Fibroblast of the aortic adventitia (primary cell): ENCODE results near the gene SCAF4. TPM values are rescaled to one million over a fixed set of nuclear protein-coding genes. Genes with fewer than 3 reads are reported as not detected.
"Not testable (repeated sequence)": the region's sequence is repeated elsewhere in the genome, so short reads cannot be mapped to it uniquely, and the experiment has no call there.

Source experiments
- DNase-seq: peaks from one replicate; pipeline ENCODE4 v3.0.0-alpha.2; 2010; ENCODE audit warnings: low read depth
- H3K4me3 ChIP-seq: 2 replicates; pipeline ENCODE4 v1.5.1; 2011; ENCODE audit warnings: low read depth, mild to moderate bottlenecking, control low read depth, low read length, moderate library complexity
- total RNA-seq: library from RNA; depleted of rRNA; stranded (reverse); fragments of >200 nt; gene quantifications from 2 replicates; pipeline ENCODE4 v1.2.3, GENCODE V29; 2012; ENCODE audit warnings: low replicate concordance
- TF ChIP-seq, protein P1 (sequence below): IDR thresholded peaks from 2 replicates; pipeline ENCODE4 v1.5.1; 2011; ENCODE audit warnings: mild to moderate bottlenecking, low read length, control low read depth, inconsistent platforms; ENCODE audit not compliant: insufficient read depth

The SCAF4 gene
- total RNA-seq, 1 donor = 14.5 TPM

DNA sequence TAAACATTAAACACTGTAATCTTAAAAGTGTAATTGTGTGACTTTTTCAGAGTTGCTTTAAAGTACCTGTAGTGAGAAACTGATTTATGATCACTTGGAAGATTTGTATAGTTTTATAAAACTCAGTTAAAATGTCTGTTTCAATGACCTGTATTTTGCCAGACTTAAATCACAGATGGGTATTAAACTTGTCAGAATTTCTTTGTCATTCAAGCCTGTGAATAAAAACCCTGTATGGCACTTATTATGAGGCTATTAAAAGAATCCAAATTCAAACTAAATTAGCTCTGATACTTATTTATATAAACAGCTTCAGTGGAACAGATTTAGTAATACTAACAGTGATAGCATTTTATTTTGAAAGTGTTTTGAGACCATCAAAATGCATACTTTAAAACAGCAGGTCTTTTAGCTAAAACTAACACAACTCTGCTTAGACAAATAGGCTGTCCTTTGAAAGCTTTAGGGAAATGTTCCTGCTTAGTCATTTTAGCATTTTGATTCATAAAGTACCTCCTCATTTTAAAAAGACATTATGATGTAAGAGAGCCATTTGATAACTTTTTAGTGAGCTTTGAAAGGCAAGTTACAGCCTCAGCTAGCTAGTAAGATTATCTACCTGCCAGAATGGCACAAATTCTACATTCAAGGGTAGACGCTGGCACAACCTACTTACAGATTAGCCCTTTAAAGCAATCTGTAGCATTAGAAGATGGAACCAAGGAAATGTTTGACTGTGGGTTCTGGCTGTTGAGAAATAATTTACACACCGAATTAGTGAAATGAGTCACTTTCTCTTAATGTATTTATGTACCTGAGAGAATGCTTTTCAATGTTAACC is 63.0 kb downstream of the SCAF4 start:
- DNase-seq = no peak
- TF ChIP-seq, protein P1, sequence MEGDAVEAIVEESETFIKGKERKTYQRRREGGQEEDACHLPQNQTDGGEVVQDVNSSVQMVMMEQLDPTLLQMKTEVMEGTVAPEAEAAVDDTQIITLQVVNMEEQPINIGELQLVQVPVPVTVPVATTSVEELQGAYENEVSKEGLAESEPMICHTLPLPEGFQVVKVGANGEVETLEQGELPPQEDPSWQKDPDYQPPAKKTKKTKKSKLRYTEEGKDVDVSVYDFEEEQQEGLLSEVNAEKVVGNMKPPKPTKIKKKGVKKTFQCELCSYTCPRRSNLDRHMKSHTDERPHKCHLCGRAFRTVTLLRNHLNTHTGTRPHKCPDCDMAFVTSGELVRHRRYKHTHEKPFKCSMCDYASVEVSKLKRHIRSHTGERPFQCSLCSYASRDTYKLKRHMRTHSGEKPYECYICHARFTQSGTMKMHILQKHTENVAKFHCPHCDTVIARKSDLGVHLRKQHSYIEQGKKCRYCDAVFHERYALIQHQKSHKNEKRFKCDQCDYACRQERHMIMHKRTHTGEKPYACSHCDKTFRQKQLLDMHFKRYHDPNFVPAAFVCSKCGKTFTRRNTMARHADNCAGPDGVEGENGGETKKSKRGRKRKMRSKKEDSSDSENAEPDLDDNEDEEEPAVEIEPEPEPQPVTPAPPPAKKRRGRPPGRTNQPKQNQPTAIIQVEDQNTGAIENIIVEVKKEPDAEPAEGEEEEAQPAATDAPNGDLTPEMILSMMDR = no peak
- H3K4me3 ChIP-seq = no peak overlapping the region

DNA sequence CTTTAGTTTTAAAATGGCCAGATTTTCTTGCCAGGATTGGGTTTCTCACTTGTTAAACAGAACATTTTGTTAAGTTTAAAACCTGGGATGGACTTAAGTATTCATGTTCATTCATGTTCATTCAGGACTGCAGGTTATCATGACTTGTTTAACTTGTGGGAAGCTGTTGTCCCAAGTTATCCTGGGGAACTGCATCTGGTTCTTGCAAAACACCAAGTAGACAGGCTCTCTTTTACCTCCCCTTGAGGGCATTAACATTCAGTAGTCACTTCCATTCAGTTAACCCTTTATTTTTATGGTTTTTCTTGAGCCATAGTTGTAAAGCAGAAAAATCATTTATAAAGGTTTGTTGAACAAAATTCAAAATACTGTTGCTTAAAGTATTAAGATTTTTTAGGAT is 64.3 kb downstream of the SCAF4 start:
- TF ChIP-seq, protein P1 = no peak
- no peak overlapping the region for H3K4me3 ChIP-seq
- no peak for DNase-seq

GRCh38 chr21:31667132-31667531 is 64.8 kb downstream of the SCAF4 start:
- no peak overlapping the region for H3K4me3 ChIP-seq
- DNase-seq = no peak
- TF ChIP-seq, protein P1 = no peak

- TF ChIP-seq, protein P1 = no peak
- no peak for DNase-seq
- H3K4me3 ChIP-seq = no peak overlapping the region
Observed at GRCh38 chr21:31666445-31667010, 65.4 kb downstream of the SCAF4 start.

DNA sequence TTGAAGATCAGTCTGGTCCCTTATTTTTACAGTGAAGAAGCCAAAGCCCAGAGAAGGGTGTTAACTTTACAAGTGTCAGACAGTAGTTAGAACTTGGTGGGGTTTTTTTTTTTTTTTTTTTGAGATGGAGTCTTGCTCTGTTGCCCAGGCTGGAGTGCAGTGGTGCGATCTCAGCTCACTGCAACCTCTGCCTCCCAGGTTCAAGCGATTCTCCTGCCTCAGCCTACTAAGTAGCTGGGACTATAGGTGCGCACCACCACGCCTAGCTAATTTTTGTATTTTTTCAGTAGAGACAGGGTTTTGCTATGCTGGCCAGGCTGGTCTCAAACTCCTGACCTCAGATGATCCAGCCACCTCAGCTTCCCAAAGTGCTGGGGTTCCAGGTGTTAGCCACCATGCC is 66.0 kb downstream of the SCAF4 start:
- DNase-seq, H3K4me3 ChIP-seq: not testable (repeated sequence)

DNA sequence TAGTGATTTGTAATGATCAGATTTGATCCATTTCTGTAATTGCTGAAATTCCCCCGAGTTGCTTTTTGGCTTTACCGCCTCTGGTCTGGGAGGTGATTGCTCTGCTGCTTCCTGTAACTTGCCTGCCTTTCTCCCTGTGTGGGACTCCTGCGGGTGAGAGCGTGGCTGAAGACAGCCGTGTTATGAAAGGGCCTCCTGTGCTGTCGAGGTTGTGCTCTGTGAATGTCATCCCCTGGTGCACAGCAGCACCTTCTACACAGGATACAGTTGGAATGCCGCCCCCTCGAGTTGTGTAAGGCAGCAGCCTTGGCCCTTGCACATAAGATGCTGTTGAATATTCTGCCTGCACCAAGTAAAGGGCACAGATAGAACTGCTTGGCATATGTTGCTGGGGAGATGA is 66.5 kb downstream of the SCAF4 start:
- no peak overlapping the region for H3K4me3 ChIP-seq
- DNase-seq = peak; percentile 24
- TF ChIP-seq, protein P1 = no peak

DNA sequence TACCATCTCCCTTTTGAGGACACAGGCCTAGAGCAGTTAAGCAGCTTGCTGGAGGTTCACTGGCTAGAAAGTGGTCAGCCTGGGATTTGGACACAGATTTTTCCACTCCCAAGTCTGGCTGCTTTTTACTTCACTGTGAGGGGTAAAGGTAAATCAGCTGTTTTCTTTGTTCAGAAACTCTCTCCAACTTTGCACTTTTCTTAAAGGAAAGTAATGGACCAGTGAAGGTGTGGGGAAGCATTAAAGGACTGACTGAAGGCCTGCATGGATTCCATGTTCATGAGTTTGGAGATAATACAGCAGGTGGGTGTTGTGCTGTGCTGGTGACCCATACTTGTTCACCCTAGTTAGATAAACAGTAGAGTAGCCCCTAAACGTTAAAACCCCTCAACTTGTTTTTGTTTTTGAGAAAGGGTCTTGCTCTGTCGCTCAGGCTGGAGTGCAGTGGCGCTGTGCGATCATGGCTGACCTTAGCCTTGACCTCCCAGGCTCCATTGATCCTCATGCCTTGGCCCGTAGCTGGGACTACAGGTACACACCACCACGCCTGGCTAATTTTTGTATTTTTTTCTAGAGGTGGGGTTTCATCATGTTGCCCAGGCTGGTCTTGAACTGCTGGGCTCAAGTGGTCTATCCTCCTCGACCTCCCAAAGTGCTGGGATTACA is 68.2 kb downstream of the SCAF4 start:
- TF ChIP-seq, protein P1 = no peak
- no peak for DNase-seq
- no peak overlapping the region for H3K4me3 ChIP-seq
